Activated CD8-positive, alpha-beta memory T cell treated with anti-CD3 and anti-CD28 coated beads for 48 hours (primary cell): ENCODE results near the gene BCL7B.
"Not testable (repeated sequence)": the region's sequence is repeated elsewhere in the genome, so short reads cannot be mapped to it uniquely, and the experiment has no call there.

Experiments used
- DNase-seq, 3 experiments: peaks; one replicate each; pipeline ENCODE4 v3.0.0-alpha.2; 2020; ENCODE audit warnings: low read depth in 2 of 3, low spot score in 2 of 3

Gene BCL7B

GRCh38 chr7:73573276-73573675 lies 15.8 kb upstream of the BCL7B start:
- DNase-seq = no peak

- DNase-seq = no peak
Measured at GRCh38 chr7:73572767-73573186, 15.3 kb upstream of the BCL7B start.

GRCh38 chr7:73570977-73571376 lies 13.5 kb upstream of the BCL7B start:
- DNase-seq = no peak

- no peak for DNase-seq
Measured at GRCh38 chr7:73570521-73570920, 13.0 kb upstream of the BCL7B start.

- DNase-seq = no peak
Measured at GRCh38 chr7:73569042-73569608, 11.6 kb upstream of the BCL7B start.

GRCh38 chr7:73567846-73568685 lies 10.6 kb upstream of the BCL7B start:
- no peak for DNase-seq

- DNase-seq = no peak
Measured at GRCh38 chr7:73567140-73567539, 9.7 kb upstream of the BCL7B start.

GRCh38 chr7:73566431-73566830 lies 8.9 kb upstream of the BCL7B start:
- DNase-seq = not testable (repeated sequence)

- no peak for DNase-seq
Measured at GRCh38 chr7:73565675-73566340, 8.3 kb upstream of the BCL7B start.

- DNase-seq = no peak
Measured at GRCh38 chr7:73560109-73560835, 2.8 kb upstream of the BCL7B start.

GRCh38 chr7:73557108-73557396 lies 438 bp downstream of the BCL7B start:
- peak; percentile 70 to 93 (median 73) for DNase-seq

GRCh38 chr7:73556208-73557107 lies 1.0 kb downstream of the BCL7B start:
- no peak for DNase-seq

GRCh38 chr7:73555411-73555982 lies 2.0 kb downstream of the BCL7B start:
- no peak for DNase-seq

- not testable (repeated sequence) for DNase-seq
Measured at GRCh38 chr7:73550093-73550492, 7.4 kb downstream of the BCL7B start.

GRCh38 chr7:73549176-73549575 lies 8.3 kb downstream of the BCL7B start:
- no peak for DNase-seq

GRCh38 chr7:73547841-73548240 lies 9.6 kb downstream of the BCL7B start:
- no peak for DNase-seq

GRCh38 chr7:73544678-73545077 lies 12.8 kb downstream of the BCL7B start:
- DNase-seq = no peak

GRCh38 chr7:73541722-73542121 lies 15.8 kb downstream of the BCL7B start:
- no peak for DNase-seq

- no peak for DNase-seq
Measured at GRCh38 chr7:73539709-73540108, 17.8 kb downstream of the BCL7B start.

- DNase-seq = not testable (repeated sequence)
Measured at GRCh38 chr7:73538510-73538909, 19.0 kb downstream of the BCL7B start.
